HEK293 (cell line): ENCODE measurements around the gene MRPL19.

ENCODE experiments used
- CTCF ChIA-PET: fragments of 350-600 bp; formaldehyde crosslinking; extraction: SDS; loops from one replicate; lab custom pipeline; 2021; ENCODE audit warnings: antibody characterized with exemption; lab: Yijun Ruan, JAX
- POLR2A ChIA-PET: fragments of 300-600 bp; formaldehyde crosslinking; extraction: SDS; loops from one replicate; lab custom pipeline; 2020; ENCODE audit warnings: antibody characterized with exemption, inconsistent platforms; lab: Yijun Ruan, JAX
- H3K27ac ChIP-seq: fragments of 200-500 bp; sonication (Bioruptor generic); 2 replicates; pipeline ENCODE4 v1.5.1; 2014; ENCODE audit warnings: low read depth, low read length, control low read depth, inconsistent platforms; ENCODE audit errors: extremely low read depth
- H3K36me3 ChIP-seq, 2 experiments: fragments of 200-500 bp in 1 of 2; sonication (Bioruptor generic) in 1 of 2; 1 replicate in 1 of 2; 2 replicates in 1 of 2; pipeline ENCODE4 v1.5.1; 2014 to 2017; ENCODE audit warnings: inconsistent platforms in 2 of 2, low read length in 2 of 2; ENCODE audit not compliant: control insufficient read depth in 2 of 2, insufficient read depth in 1 of 2
- H3K4me1 ChIP-seq: fragments of 200-500 bp; sonication (Bioruptor generic); 2 replicates; pipeline ENCODE4 v1.5.1; 2014; ENCODE audit warnings: mild to moderate bottlenecking, low read length, inconsistent platforms; ENCODE audit not compliant: control insufficient read depth, insufficient read depth
- H3K4me3 ChIP-seq: 2 replicates; pipeline ENCODE4 v1.5.1; 2011; ENCODE audit warnings: low read depth, mild to moderate bottlenecking, control low read depth, low read length, moderate library complexity
- H3K9me3 ChIP-seq: fragments of 200-500 bp; sonication (Bioruptor generic); 2 replicates; pipeline ENCODE4 v1.5.1; 2014; ENCODE audit warnings: low read depth, low read length, inconsistent platforms; ENCODE audit not compliant: control insufficient read depth, insufficient read depth
- BCL11A ChIP-seq: fragments of 450-650 bp; formaldehyde crosslinking; IDR thresholded peaks from 2 replicates; pipeline ENCODE4 v1.5.1; 2016; ENCODE audit warnings: low read depth, missing biosample characterization, missing genetic modification characterization
- GLI4 ChIP-seq: fragments of 450-650 bp; formaldehyde crosslinking; IDR thresholded peaks from 2 replicates; pipeline ENCODE4 v1.5.1; 2016; ENCODE audit warnings: missing biosample characterization, missing genetic modification characterization
- HOXD13 ChIP-seq: sonication (generic); formaldehyde crosslinking; IDR thresholded peaks from 2 replicates; pipeline ENCODE4 v1.8.0; 2022; ENCODE audit warnings: missing genetic modification reagents, borderline replicate concordance
- SP2 ChIP-seq: fragments of 450-650 bp; formaldehyde crosslinking; IDR thresholded peaks from 2 replicates; pipeline ENCODE4 v1.5.1; 2016; ENCODE audit warnings: missing biosample characterization, missing genetic modification characterization
- SP7 ChIP-seq: fragments of 450-650 bp; formaldehyde crosslinking; IDR thresholded peaks from 2 replicates; pipeline ENCODE4 v1.5.1; 2016; ENCODE audit warnings: missing biosample characterization, missing genetic modification characterization
- TRIM28 ChIP-seq: IDR thresholded peaks from 2 replicates; pipeline ENCODE4 v1.6.1; 2011; ENCODE audit warnings: low read length, control low read depth, borderline replicate concordance
- ZBTB8A ChIP-seq: fragments of 450-650 bp; formaldehyde crosslinking; IDR thresholded peaks from 2 replicates; pipeline ENCODE4 v1.5.1; 2016; ENCODE audit warnings: missing biosample characterization, missing genetic modification characterization
- ZFP37 ChIP-seq: fragments of 450-650 bp; formaldehyde crosslinking; IDR thresholded peaks from 2 replicates; pipeline ENCODE4 v1.5.1; 2016; ENCODE audit warnings: missing biosample characterization, missing genetic modification characterization
- ZNF221 ChIP-seq: fragments of 450-650 bp; formaldehyde crosslinking; IDR thresholded peaks from 2 replicates; pipeline ENCODE4 v1.5.1; 2017; ENCODE audit warnings: missing biosample characterization, missing genetic modification characterization, borderline replicate concordance
- ZNF223 ChIP-seq: fragments of 450-650 bp; formaldehyde crosslinking; IDR thresholded peaks from 2 replicates; pipeline ENCODE4 v1.5.1; 2016; ENCODE audit warnings: missing biosample characterization, missing genetic modification characterization
- ZNF341 ChIP-seq: fragments of 450-650 bp; formaldehyde crosslinking; IDR thresholded peaks from 2 replicates; pipeline ENCODE4; 2016; ENCODE audit warnings: low read depth, missing biosample characterization, missing genetic modification characterization
- ZNF610 ChIP-seq: fragments of 450-650 bp; formaldehyde crosslinking; IDR thresholded peaks from 2 replicates; pipeline ENCODE4 v1.5.1; 2016; ENCODE audit warnings: missing biosample characterization, missing genetic modification characterization, borderline replicate concordance
- ZNF621 ChIP-seq: fragments of 450-650 bp; formaldehyde crosslinking; IDR thresholded peaks from 2 replicates; pipeline ENCODE4 v1.5.1; 2017; ENCODE audit warnings: missing biosample characterization, missing genetic modification characterization
- ZNF629 ChIP-seq: fragments of 450-650 bp; formaldehyde crosslinking; IDR thresholded peaks from 2 replicates; pipeline ENCODE4 v1.5.1; 2017; ENCODE audit warnings: missing biosample characterization, missing genetic modification characterization
- ZNF768 ChIP-seq: fragments of 450-650 bp; formaldehyde crosslinking; IDR thresholded peaks from 2 replicates; pipeline ENCODE4 v1.5.1; 2018; ENCODE audit warnings: missing biosample characterization, mild to moderate bottlenecking, missing genetic modification characterization

Gene MRPL19

DNA sequence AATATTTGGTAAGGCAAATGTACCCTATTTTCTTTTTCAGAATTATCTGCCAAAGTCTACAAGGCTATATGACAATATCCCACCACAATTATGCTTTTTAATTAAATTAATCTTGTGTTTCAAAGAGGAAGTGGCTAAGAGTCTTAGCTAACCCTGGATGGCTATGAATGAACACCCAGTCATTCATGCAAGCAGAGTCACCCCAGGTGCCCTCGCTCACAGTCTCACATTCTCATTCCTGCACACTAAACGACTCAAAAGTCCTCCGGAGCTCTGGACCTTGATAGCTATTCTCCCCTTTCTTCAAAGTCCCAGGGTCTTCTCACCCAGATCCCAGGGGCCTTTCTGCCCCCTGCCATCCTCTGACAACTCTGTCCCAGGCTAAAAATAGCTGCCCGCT, 42.1 kb upstream of the MRPL19 start:
- POLR2A ChIA-PET = no interaction called here
- Histone ChIP-seq H3K27ac (no peak overlapping the region), H3K9me3 (no peaks in the 10 kb centered on the region), H3K4me1 (no peaks in the 10 kb centered on the region), H3K36me3 (no peaks in the 10 kb centered on the region), H3K4me3 (no peak overlapping the region)
- CTCF ChIA-PET = interaction anchor here (0.8 to 5.4 kb wide), 2 partner anchors 42 to 139 kb away, joined by 3 to 48 read pairs; no protein-coding TSS in a partner anchor
- TF ChIP-seq ZNF341 (no peak), ZFP37 (tag by site-specific recombination) (no peak)

- no peak overlapping the region for H3K4me3 ChIP-seq
- CTCF ChIA-PET = interaction anchor here (0.5 to 5.4 kb wide), 5 partner anchors 9 to 140 kb away, joined by 3 to 48 read pairs (median 4); no protein-coding TSS in a partner anchor
- H3K4me1 ChIP-seq = no peaks in the 10 kb centered on the region
- POLR2A ChIA-PET = no interaction called here
- TF ChIP-seq GLI4 (tag by site-specific recombination) (no peak), HOXD13 (CRISPR knock-in tag) (no peak)
- H3K27ac ChIP-seq = no peak overlapping the region
- no peaks in the 10 kb centered on the region for H3K9me3 ChIP-seq
- H3K36me3 ChIP-seq = no peaks in the 10 kb centered on the region
These were observed 40.6 kb upstream of the MRPL19 start for GRCh38 chr2:75605770-75606529.

- H3K36me3 ChIP-seq = no peaks in the 10 kb centered on the region
- TF ChIP-seq ZNF629 (tag by site-specific recombination) (no peak), SP7 (no peak), ZNF610 (tag by site-specific recombination) (no peak), ZNF223 (tag by site-specific recombination) (no peak)
- CTCF ChIA-PET = interaction anchor here (0.5 to 5.4 kb wide), 5 partner anchors 10 to 451 kb away, joined by 3 to 48 read pairs (median 4); no protein-coding TSS in a partner anchor
- H3K4me3 ChIP-seq = no peak overlapping the region
- POLR2A ChIA-PET = no interaction called here
- no peaks in the 10 kb centered on the region for H3K4me1 ChIP-seq
- no peaks in the 10 kb centered on the region for H3K9me3 ChIP-seq
- H3K27ac ChIP-seq = no peak overlapping the region
These were observed 39.7 kb upstream of the MRPL19 start for GRCh38 chr2:75606761-75607399.

DNA sequence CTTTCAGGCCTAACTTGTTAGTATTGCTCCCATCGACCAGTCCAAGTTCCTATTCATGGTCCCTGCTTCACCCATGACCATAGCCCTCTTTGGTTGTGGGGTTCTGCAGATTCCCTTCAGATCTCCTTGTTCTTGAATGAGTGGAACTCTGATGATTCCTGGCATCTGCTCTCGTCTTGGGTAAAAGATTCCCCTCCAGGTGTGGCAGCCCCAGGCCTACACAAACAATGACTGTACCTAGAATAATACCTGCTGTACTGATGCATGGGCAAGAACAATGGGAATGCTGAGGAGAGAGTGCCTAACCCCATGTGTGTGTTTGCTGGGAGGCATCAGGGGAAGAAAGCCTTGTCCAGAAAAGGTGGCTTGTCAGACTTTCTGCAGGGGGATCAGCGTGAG, 39.2 kb upstream of the MRPL19 start:
- CTCF ChIA-PET = interaction anchor here (0.5 to 5.4 kb wide), 5 partner anchors 11 to 452 kb away, joined by 3 to 137 read pairs (median 11); no protein-coding TSS in a partner anchor
- Histone ChIP-seq H3K4me1 (no peaks in the 10 kb centered on the region), H3K27ac (no peak overlapping the region), H3K9me3 (no peaks in the 10 kb centered on the region), H3K36me3 (no peaks in the 10 kb centered on the region)
- POLR2A ChIA-PET = no interaction called here
- no peak for TF ChIP-seq ZBTB8A (tag by site-specific recombination)
- no peak for TF ChIP-seq ZNF221 (tag by site-specific recombination)
- TF ChIP-seq TRIM28 = no peak
- TF ChIP-seq ZNF621 (tag by site-specific recombination) = no peak
- TF ChIP-seq, all 188 proteins: peak for 0
- H3K4me3 ChIP-seq = no peak overlapping the region

GRCh38 chr2:75607988-75608683, 38.4 kb upstream of the MRPL19 start:
- Histone ChIP-seq H3K9me3 (no peaks in the 10 kb centered on the region), H3K4me1 (no peaks in the 10 kb centered on the region), H3K27ac (no peak overlapping the region), H3K36me3 (no peaks in the 10 kb centered on the region), H3K4me3 (no peak overlapping the region)
- CTCF ChIA-PET = interaction anchor here (0.6 to 3.4 kb wide), 50 partner anchors 8 to 919 kb away, joined by 3 to 137 read pairs (median 4); partner anchors contain the start of gene EVA1A
- TF ChIP-seq BCL11A (tag by site-specific recombination) (no peak), SP2 (tag by site-specific recombination) (no peak), ZNF768 (tag by site-specific recombination) (0 out of 2 replicates have a peak, but pooled peaks have one; percentile 21)
- POLR2A ChIA-PET = no interaction called here
